ENCODE measurements around the gene ARMC6.
"Not testable (repeated sequence)": the region's sequence is repeated elsewhere in the genome, so short reads cannot be mapped to it uniquely, and the experiment has no call there.

The ARMC6 gene

GRCh38 chr19:19095691-19096090 lies 62.3 kb downstream of the ARMC6 start:
- no peak overlapping the region for H3K27ac ChIP-seq
- no peak for TF ChIP-seq CTCF (conservative IDR thresholded peaks at IDR 0.05)

DNA sequence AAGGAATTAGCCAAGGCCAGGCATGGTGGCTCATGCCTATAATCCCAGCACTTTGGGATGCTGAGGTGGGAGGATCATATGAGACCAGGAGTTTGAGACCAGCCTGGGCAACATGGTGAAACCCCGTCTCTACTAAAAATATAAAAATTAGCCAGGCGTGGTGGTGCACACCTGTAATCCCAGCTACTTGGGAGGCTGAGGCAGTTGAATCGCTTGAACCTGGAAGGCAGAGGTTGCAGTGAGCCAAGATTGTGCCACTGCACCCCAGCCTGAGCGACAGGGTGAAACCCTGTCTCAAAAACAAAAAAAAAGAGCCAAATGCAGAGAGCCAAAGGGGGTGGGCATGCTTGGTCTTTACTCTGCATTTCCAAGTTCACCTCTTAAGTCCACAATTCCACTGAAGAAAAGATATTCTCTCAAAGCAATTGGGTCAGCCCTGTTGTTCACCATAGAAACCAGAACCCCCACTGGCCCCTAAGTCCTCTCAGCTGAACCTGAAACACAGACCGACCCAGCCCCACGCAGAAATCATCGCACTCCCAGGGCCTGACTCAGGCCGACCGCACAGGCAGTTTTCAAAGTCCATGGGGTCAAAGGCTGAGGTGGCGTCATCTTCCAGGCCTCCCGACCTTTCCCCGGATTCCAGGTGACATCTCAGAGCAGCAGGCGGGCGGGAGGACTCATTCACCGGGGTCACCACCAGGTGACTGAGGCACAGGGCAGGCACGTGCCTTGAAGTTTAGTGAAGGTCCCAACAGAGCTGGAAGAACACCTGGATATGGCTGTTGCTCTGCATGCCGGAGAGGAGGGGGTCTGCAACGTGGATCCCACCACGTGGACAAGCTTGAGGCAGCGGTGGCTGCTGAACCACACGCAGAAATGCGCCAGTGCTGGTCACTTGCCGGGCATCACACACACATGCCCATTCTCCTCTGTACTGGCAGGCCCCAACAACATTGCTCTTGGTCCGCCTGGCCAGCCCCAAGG lies 63.5 kb downstream of the ARMC6 start:
- no peak overlapping the region for H3K27ac ChIP-seq
- TF ChIP-seq CTCF (conservative IDR thresholded peaks at IDR 0.05) = no peak

DNA sequence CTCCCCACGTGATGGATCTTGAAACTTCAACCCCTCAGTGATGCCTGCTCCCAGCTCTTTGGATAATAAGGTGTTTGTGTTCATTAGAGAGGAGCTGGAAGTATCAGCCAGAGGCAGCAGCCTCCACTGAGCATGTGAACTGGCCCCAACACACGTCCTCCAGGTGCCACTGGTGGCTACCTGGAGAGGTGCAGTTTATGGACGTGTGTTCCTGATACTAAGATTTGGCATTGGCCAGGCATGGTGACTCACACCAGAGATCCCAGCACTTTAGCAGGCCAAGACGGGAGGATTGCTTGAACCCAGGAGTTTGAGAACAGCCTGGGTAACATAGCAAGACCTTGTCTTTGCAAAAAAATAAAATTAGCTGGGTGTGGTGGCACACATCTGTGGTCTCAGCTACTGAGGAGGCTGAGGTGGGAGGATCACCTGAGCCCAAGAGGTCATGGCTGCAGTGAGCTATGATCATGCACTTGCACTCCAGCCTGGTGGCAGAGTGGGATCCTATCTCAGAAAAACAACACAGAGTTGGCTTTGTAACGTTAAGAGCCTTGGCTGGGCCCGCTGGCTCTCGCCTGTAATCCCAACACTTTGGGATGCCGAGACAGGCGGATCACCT lies 64.8 kb downstream of the ARMC6 start:
- H3K27ac ChIP-seq = no peak overlapping the region
- no peak for TF ChIP-seq CTCF (conservative IDR thresholded peaks at IDR 0.05)

DNA sequence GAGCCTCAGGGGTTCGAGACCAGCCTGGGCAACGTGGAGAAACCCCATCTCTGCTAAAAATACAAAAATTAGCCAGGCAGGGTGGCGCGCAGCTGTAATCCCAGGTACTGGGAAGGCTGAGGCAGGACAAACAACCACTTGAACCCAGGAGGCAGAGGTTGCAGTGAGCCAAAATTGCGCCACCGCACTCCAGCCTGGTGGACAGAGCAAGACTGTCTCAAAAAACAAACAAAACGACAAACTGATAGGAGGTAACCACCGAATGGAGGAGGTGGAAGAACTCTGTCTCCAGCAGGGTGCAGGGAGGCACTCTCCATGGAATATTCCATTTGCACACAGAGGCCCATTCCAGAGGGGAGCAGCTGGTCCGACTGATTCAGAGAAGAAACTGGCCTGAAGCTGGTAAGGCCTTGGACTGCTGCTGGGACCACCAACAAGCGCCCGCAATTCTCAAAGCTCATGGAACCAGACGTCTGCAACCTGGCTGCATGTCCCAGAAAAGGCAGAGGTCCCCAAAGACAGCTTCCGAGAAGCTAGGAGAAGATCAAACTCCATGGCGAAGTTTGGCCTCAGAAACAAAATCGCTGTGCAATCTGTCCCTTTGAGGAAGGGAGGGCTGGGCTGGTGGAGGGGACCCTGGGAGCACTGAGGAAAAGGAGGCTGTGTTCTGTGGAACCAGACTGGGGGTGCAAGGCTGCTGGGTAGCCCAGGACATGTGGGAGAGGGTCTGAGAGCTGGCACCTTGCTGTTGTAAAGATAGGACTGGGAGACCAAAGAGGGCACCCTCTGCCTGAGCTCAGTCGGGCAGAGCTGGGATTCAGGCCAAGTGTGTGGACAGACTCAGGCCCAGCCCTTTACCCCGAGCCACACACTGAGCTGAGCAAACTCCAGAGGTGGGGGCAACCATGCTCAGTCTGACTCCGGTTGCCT lies 65.6 kb downstream of the ARMC6 start:
- no peak overlapping the region for H3K27ac ChIP-seq
- TF ChIP-seq CTCF (conservative IDR thresholded peaks at IDR 0.05) = no peak

GRCh38 chr19:19101540-19101939 lies 68.1 kb downstream of the ARMC6 start:
- TF ChIP-seq CTCF (conservative IDR thresholded peaks at IDR 0.05) = no peak

GRCh38 chr19:19102566-19102965 lies 69.2 kb downstream of the ARMC6 start:
- not testable (repeated sequence) for H3K27ac ChIP-seq

More at GRCh38 chr19:19101540-19101939, 68.1 kb downstream of the ARMC6 start:
- no peak overlapping the region for H3K27ac ChIP-seq

GRCh38 chr19:19103167-19103566 lies 69.8 kb downstream of the ARMC6 start:
- no peak overlapping the region for H3K27ac ChIP-seq
- TF ChIP-seq CTCF (conservative IDR thresholded peaks at IDR 0.05) = no peak
